Measurements from ENCODE around the gene NRK. TPM values are rescaled to one million over a fixed set of nuclear protein-coding genes. Genes with fewer than 3 reads are reported as not detected.

NRK gene
- polyA plus RNA-seq, 1 donor (not counting 4 experiments of a cell fraction or from before 2014, with no cell fraction given), result 0.28 TPM

- Histone ChIP-seq H3K79me2 (ENCODE audit: control insufficient read depth, insufficient read depth, low read length) (no peaks in the 10 kb centered on the region), H3K36me3 (ENCODE audit: control insufficient read depth in 2 of 2, extremely low read depth in 1 of 2, insufficient read depth in 2 of 2, low read length in 2 of 2) (no peaks in the 10 kb centered on the region), H3K9me3 (ENCODE audit: control insufficient read depth, low read depth, low read length) (no peaks in the 10 kb centered on the region), H3K9ac (ENCODE audit: control insufficient read depth, extremely low read depth, insufficient read depth, low read length) (no peak overlapping the region), H3K4me1 (ENCODE audit: control insufficient read depth, extremely low read depth, insufficient read depth, low read length) (no peaks in the 10 kb centered on the region), H3K4me2 (ENCODE audit: control insufficient read depth, extremely low read depth, insufficient read depth, low read depth, low read length) (no peak overlapping the region), H4K20me1 (ENCODE audit: control insufficient read depth, extremely low read depth, insufficient read depth, low read length) (no peaks in the 10 kb centered on the region), H3K27ac (ENCODE audit: control insufficient read depth, insufficient read depth, low read length) (no peak overlapping the region), H3K27me3 (ENCODE audit: control insufficient read depth, extremely low read depth, insufficient read depth, low read length) (no peaks in the 10 kb centered on the region), H3K9me1 (ENCODE audit: control insufficient read depth, extremely low read depth, insufficient read depth, low read length) (no peaks in the 10 kb centered on the region), H3K4me3 (ENCODE audit: control insufficient read depth in 2 of 3, extremely low read depth in 1 of 3, insufficient read depth in 2 of 3, low read depth in 1 of 3, low read length in 3 of 3) (no peak overlapping the region), H2AFZ (ENCODE audit: control insufficient read depth, low read length) (no peak overlapping the region)
- TF ChIP-seq EZH2 (IDR thresholded peaks at IDR 0.05; ENCODE audit: low read length) (no peak), CTCF (optimal IDR thresholded peaks at IDR 0.05 in 1 of 3, IDR thresholded peaks at IDR 0.05 in 1 of 3, conservative IDR thresholded peaks at IDR 0.05 in 1 of 3; ENCODE audit: extremely low read depth in 1 of 3, insufficient read depth in 2 of 3, low read length in 3 of 3) (no peak)
- dilution Hi-C loops (cut with MboI; ENCODE audit: extremely low pct_ligation_motif_present, low sequenced_read_pairs), result no loop called here
- DNase-seq (ENCODE audit: low read depth, low spot score) (no peak), FAIRE-seq (no peak)
Observed at GRCh38 chrX:105969487-105969886, 147.1 kb downstream of the NRK start.

- Histone ChIP-seq H3K9me1 (ENCODE audit: control insufficient read depth, extremely low read depth, insufficient read depth, low read length) (no peaks in the 10 kb centered on the region), H3K9ac (ENCODE audit: control insufficient read depth, extremely low read depth, insufficient read depth, low read length) (no peak overlapping the region), H4K20me1 (ENCODE audit: control insufficient read depth, extremely low read depth, insufficient read depth, low read length) (no peaks in the 10 kb centered on the region), H2AFZ (ENCODE audit: control insufficient read depth, low read length) (no peak overlapping the region), H3K36me3 (ENCODE audit: control insufficient read depth in 2 of 2, extremely low read depth in 1 of 2, insufficient read depth in 2 of 2, low read length in 2 of 2) (no peaks in the 10 kb centered on the region), H3K4me1 (ENCODE audit: control insufficient read depth, extremely low read depth, insufficient read depth, low read length) (no peaks in the 10 kb centered on the region), H3K27me3 (ENCODE audit: control insufficient read depth, extremely low read depth, insufficient read depth, low read length) (no peaks in the 10 kb centered on the region), H3K4me2 (ENCODE audit: control insufficient read depth, extremely low read depth, insufficient read depth, low read depth, low read length) (no peak overlapping the region), H3K4me3 (ENCODE audit: control insufficient read depth in 2 of 3, extremely low read depth in 1 of 3, insufficient read depth in 2 of 3, low read depth in 1 of 3, low read length in 3 of 3) (no peak overlapping the region), H3K27ac (ENCODE audit: control insufficient read depth, insufficient read depth, low read length) (no peak overlapping the region), H3K79me2 (ENCODE audit: control insufficient read depth, insufficient read depth, low read length) (no peaks in the 10 kb centered on the region), H3K9me3 (ENCODE audit: control insufficient read depth, low read depth, low read length) (no peaks in the 10 kb centered on the region)
- DNase-seq (ENCODE audit: low read depth, low spot score), result no peak
- dilution Hi-C loops (cut with MboI; ENCODE audit: extremely low pct_ligation_motif_present, low sequenced_read_pairs), result no loop called here
- FAIRE-seq, result no peak
- TF ChIP-seq CTCF (optimal IDR thresholded peaks at IDR 0.05 in 1 of 3, IDR thresholded peaks at IDR 0.05 in 1 of 3, conservative IDR thresholded peaks at IDR 0.05 in 1 of 3; ENCODE audit: extremely low read depth in 1 of 3, insufficient read depth in 2 of 3, low read length in 3 of 3) (no peak), EZH2 (IDR thresholded peaks at IDR 0.05; ENCODE audit: low read length) (no peak)
Observed at GRCh38 chrX:105972690-105973386, 150.5 kb downstream of the NRK start.

Data from keratinocyte (primary cell).